GM12873 (cell line): ENCODE results near the gene BTG1.

Experiments used
- CTCF ChIP-seq: IDR thresholded peaks from 2 replicates; pipeline ENCODE4 v1.5.1; 2012; ENCODE audit warnings: low read depth, mild to moderate bottlenecking, moderate library complexity, low read length, control low read depth; ENCODE audit not compliant: insufficient read depth; ENCODE audit errors: missing control alignments

Gene BTG1

GRCh38 chr12:92122941-92123779 lies 22.5 kb downstream of the BTG1 start:
- TF ChIP-seq CTCF = no peak

DNA sequence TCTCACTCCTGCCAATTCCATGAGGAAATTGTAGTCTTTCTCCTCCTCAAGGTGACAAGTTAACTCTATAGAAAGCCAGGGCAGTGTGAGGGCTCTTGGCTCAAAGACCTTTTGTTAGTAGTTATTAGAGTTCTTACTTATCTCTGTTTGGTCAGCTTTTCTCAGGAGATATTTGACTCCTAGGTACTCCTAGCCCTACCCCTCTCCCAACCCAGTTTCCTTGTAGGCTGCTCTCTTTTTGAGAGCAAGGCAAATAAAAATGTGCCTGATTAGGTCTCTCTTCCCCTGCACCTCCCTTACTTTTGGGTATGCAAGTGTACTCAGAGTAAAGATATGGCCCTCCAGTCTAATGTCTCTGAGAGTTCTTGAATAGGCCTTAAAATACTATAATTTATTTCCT lies 23.8 kb downstream of the BTG1 start:
- no peak for TF ChIP-seq CTCF

GRCh38 chr12:92118826-92119536 lies 26.7 kb downstream of the BTG1 start:
- TF ChIP-seq CTCF = no peak

DNA sequence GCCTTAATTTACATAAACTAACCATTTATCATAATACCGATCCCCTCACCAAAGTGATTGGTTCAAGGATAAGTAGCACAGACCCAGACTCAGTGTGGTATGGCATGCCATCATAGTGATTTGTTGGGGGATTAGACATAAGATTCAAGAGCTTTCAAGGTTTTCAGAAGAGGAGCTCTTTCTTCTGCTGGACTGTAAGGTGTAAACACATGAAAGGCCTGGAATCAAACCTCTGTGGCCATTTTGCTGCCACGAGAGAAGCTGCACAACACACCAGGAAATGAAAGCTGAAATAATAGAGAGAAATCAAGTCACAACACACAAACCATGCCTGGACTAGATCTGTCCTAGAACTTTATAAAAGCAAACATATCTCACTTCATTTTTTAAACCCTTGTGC lies 30.8 kb downstream of the BTG1 start:
- no peak for TF ChIP-seq CTCF

DNA sequence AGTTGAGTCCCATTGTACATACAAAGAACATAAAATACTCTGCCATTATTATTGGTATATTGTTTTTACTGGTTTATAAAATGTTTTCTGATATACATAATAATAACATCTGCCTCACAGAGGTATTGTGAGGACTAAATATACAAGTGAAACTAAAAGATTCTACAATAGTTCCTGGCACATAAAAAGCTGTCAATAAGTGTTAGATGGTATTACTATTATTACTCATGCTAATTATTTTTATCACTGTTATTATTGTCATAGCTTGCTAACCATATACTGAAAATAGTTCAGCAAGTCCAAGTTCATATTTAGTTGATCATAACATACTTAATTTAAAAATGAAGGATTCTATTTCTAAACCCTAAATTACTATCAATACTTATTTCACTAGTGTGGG lies 34.4 kb downstream of the BTG1 start:
- no peak for TF ChIP-seq CTCF

DNA sequence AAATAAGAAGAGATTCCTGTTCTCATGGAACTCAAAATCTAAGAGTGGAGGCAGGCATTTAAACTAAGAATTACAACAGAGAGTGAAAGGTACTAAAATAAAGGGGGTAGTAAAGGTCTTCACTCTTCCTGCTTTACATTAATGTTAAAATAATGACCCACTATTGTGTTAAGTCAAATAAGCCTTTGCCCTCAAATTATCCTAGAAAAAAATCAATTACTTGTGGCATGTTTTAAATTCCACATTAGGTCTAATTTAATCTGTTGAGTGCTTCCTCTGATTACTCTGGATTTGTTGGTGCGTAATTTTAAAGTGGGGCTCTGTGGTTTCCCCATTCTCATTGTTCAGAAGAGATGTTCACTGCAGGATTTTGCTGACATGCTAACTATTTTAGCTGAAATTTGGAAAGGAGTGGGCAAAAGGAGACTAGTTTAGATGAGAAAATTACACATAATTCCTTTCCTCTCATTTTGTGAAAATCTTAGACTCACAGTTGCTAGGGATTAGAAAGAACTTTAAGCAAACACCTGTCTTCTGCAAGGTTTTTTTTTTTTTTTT lies 35.5 kb downstream of the BTG1 start:
- no peak for TF ChIP-seq CTCF

- TF ChIP-seq CTCF = no peak
These were observed 36.0 kb downstream of the BTG1 start for GRCh38 chr12:92109613-92110012.
